ENCODE data around the gene SLC2A6. TPM values are rescaled to one million over a fixed set of nuclear protein-coding genes. Genes with fewer than 3 reads are reported as not detected.

The SLC2A6 gene
- total and polyA plus RNA-seq, 10 of the 15 experiments (the other 5 are each of a cell fraction or from before 2014, with no cell fraction given), result 1.1 to 37.9 (median 18.3) TPM

GRCh38 chr9:133512253-133513213 is 33.6 kb upstream of the SLC2A6 start:
- Histone ChIP-seq H4K20me1 (ENCODE audit: control insufficient read depth, insufficient read depth) (no peaks in the 10 kb centered on the region), H3K36me3 (ENCODE audit: control insufficient read depth in 2 of 2, insufficient read depth in 2 of 2, low read length in 1 of 2) (no peaks in the 10 kb centered on the region), H3K4me3 (no peak overlapping the region), H3K27ac (ENCODE audit: control insufficient read depth, insufficient read depth) (no peak overlapping the region), H2AFZ (ENCODE audit: control insufficient read depth, low read depth, low read length) (no peak overlapping the region), H3K79me2 (ENCODE audit: control insufficient read depth, insufficient read depth, low read length) (no peaks in the 10 kb centered on the region), H3K4me1 (ENCODE audit: control insufficient read depth, insufficient read depth, low read length) (no peaks in the 10 kb centered on the region), H3K27me3 (replicated peaks in 1 of 2; ENCODE audit: control insufficient read depth in 2 of 2, insufficient read depth in 2 of 2, low read length in 1 of 2) (peaks cover 0 to 2% of the 10 kb centered on the region in 2 experiments; a peak in 2 of 4 replicates), H3K4me2 (ENCODE audit: control insufficient read depth, insufficient read depth) (no peak overlapping the region), H3K9ac (ENCODE audit: control insufficient read depth, insufficient read depth, low read length) (no peak overlapping the region), H3K9me3 (replicated peaks; ENCODE audit: control insufficient read depth, insufficient read depth, low read length) (no peaks in the 10 kb centered on the region)
- ATAC-seq (no peak), DNase-seq (ENCODE audit: low read depth, low spot score) (no peak), FAIRE-seq (no peak)
- no peak for TF ChIP-seq NR2F1 (conservative IDR thresholded peaks at IDR 0.05)
- no peak for TF ChIP-seq ZBTB33 (IDR thresholded peaks at IDR 0.05)
- TF ChIP-seq KDM1A (IDR thresholded peaks at IDR 0.05; ENCODE audit: borderline replicate concordance), result no peak
- TF ChIP-seq NBN (IDR thresholded peaks at IDR 0.05), result no peak
- no peak for TF ChIP-seq SIN3A (IDR thresholded peaks at IDR 0.05; ENCODE audit: low read depth, low read length)
- no peak for TF ChIP-seq MYC (IDR thresholded peaks at IDR 0.05; ENCODE audit: insufficient read depth, insufficient read length, insufficient replicate concordance, low read length, severe bottlenecking)
- TF ChIP-seq PAX5 (IDR thresholded peaks at IDR 0.05; ENCODE audit: borderline replicate concordance, low read depth, low read length), result no peak
- TF ChIP-seq CREM (IDR thresholded peaks at IDR 0.05; ENCODE audit: low read depth), result no peak
- TF ChIP-seq SMAD5 (IDR thresholded peaks at IDR 0.05; ENCODE audit: low read depth), result no peak
- no peak for TF ChIP-seq CHD2 (IDR thresholded peaks at IDR 0.05; ENCODE audit: borderline replicate concordance, low read depth, low read length)
- TF ChIP-seq SRF (IDR thresholded peaks at IDR 0.05; ENCODE audit: low read depth in 2 of 2, low read length in 2 of 2), result no peak
- TF ChIP-seq ASH2L (IDR thresholded peaks at IDR 0.05; ENCODE audit: borderline replicate concordance, low read depth), result no peak
- no peak for TF ChIP-seq NFYB (IDR thresholded peaks at IDR 0.05; ENCODE audit: insufficient read depth, low read depth, low read length)
- no peak for TF ChIP-seq FOS (IDR thresholded peaks at IDR 0.05; ENCODE audit: borderline replicate concordance, extremely low read depth, insufficient read length)
- TF ChIP-seq ELK1 (IDR thresholded peaks at IDR 0.05; ENCODE audit: low read depth, low read length), result no peak
- TF ChIP-seq MTA3 (IDR thresholded peaks at IDR 0.05; ENCODE audit: borderline replicate concordance, low read length), result no peak
- TF ChIP-seq MEF2B (IDR thresholded peaks at IDR 0.05; ENCODE audit: partially characterized antibody, poor library complexity, severe bottlenecking), result no peak
- no peak for TF ChIP-seq GATAD2B (conservative IDR thresholded peaks at IDR 0.05; ENCODE audit: low read depth)
- TF ChIP-seq ZZZ3 (IDR thresholded peaks at IDR 0.05; ENCODE audit: control insufficient read depth, insufficient read length, low read depth), result no peak
- WGBS (ENCODE audit: insufficient coverage, insufficient replicate concordance, low lambda C conversion rate, missing lambda C conversion rate), result 57% methylated on average over 19 of the region's 19 CpGs
- SMC1A ChIA-PET (ENCODE audit: uncharacterized antibody, unreplicated experiment), result no interaction called here
- RAD21 ChIA-PET (ENCODE audit: unreplicated experiment), result no interaction called here
- intact Hi-C loops (cut with micrococcal nuclease; ENCODE audit: unreplicated experiment), result no loop called here
- in situ Hi-C loops (cut with MboI), result no loop called here
- no TSS peak for BruUV-seq (replicated peaks)
- POLR2A ChIA-PET, result no interaction called here
- CTCF ChIA-PET, result no interaction called here
